Activated CD8-positive, alpha-beta memory T cell treated with anti-CD3 and anti-CD28 coated beads for 1 hour (primary cell): Measurements from ENCODE around the gene AQP1.

Source experiments
- DNase-seq, 2 donors: peaks; one replicate each; pipeline ENCODE4 v3.0.0-alpha.2; 2020; ENCODE audit warnings: low read depth in 1 of 2; ENCODE audit errors: extremely low read depth in 1 of 2

Gene AQP1

DNA sequence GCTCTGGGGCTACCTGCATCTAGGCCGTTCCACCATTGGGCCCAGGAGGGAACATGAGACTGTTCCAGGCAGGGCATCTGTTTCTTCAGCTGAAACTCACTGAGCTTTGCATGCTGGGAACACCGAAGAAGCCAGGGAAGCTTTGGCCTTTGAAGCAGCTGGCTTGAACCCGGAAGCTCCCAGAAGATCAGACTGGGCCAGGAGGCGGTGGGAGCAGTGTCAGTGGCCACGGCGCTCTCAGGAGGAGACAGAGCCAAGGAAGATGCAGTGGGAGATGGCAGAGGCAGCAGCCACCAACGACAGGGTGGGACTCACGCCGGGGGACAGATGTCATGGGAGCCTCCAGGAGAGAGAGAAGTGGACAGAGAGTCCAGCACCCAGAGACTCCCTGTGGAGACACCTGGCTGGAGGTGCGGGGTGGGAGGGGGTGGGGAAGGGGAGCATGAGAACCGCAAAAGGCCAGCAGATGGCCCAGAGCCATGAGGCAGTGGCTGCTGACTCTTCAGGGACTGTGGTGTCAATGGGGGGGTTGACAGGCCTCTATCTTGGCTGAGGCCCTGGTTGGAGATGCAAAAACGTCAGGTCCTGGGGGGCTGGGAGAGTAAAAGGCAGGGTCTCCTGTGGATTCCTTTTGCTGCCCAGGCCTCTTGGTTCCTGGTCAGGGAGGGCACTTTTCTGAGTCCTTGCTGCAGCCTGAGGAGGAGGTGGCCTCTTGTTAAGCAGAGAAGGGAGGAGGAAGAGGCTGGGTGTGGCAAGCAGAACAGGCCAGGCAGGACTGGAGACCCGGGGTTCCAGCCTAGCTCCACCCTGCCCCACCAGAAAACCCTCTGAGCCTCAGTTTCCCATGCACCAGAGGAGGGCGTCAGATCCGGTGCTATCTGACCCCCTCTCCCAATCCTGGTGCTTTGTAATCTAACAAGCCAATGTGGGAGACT lies 6.3 kb upstream of the AQP1 start:
- no peak for DNase-seq

DNA sequence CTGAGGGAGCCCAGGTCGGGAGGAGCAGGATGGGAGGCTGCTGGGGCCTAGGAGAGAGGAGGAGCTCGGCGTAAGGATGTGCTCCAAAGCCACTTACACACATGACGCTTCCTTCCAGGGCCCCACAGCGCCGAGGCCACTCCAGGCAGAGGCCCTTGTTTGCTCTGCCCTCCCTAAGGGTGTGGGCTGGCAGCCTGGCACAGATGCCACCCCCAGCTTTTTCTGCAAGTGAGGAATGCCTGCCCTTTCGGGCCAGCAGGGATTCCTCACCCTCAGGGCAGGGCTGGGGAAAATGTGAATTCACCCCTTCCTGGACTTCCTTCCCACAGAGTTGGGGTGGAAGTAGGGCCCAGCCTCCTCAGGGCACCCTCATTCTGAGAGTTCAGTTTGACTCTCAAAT lies 5.6 kb upstream of the AQP1 start:
- DNase-seq = no peak

DNA sequence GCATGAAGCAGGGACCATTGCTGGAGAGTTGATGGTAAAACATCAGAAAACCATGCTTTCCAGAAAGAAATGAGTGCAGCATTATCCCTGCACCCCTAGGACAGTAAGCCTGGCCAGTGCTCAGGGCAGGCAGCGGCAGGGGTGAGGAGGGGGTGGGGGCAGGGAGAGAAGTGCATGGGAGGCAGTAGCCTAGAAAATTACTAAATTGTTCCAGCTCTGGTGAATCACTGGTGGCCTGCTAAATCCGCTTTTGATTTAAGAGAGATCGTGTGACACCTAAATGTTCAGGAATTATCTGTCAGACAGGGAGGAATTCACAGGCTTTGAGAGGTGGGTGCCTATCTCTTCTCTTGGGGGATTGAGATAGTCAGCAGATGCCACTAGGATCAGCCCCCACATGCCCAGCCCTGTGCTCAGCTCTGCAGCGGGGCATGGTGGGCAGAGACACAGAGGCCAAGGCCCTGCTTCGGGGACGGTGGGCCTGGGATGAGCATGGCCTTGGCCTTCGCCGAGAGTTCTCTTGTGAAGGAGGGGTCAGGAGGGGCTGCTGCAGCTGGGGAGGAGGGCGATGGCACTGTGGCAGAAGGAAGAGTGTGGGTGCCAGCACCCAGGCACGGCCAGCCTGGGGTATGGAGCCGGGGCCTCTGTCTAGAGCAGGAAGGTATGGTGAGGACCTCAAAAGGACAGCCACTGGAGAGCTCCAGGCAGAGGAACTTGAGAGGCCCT lies 5.0 kb upstream of the AQP1 start:
- no peak for DNase-seq

DNA sequence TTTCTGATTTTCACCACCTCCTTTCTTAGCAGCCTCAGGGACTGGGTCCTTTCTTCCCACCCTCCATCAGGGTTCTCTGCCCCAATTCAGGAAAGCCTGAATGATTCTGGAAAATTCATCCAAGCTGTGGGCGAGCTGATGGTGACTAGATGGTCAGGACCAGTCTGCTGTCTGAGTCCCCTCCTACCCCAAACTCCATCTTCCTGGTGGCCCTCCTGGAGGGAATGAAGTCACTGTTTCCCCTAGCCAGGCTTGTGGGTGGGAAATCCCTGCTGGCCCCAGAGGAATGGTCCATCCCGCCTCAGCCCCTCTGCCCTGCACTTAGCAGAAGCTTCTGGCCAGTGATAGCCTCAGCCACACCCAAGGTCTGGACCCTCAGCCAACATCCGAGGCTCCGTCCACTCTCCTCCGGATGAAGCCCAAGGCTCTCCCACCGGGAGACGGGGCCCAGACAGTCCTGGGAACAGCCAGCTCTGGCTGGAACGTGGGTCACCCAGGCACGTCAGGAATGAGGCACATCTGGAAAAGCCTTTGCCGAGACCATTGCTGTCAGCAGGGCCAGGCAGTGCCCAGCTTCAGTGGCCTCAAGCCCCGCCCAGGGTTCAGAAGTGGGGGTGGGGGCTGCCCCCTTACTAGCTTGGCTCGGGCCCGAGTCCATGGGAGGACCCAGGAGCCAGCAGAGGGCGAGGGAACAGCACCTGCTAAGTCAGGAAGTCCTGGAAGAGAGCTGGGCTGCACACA lies 4.0 kb upstream of the AQP1 start:
- DNase-seq = no peak

DNA sequence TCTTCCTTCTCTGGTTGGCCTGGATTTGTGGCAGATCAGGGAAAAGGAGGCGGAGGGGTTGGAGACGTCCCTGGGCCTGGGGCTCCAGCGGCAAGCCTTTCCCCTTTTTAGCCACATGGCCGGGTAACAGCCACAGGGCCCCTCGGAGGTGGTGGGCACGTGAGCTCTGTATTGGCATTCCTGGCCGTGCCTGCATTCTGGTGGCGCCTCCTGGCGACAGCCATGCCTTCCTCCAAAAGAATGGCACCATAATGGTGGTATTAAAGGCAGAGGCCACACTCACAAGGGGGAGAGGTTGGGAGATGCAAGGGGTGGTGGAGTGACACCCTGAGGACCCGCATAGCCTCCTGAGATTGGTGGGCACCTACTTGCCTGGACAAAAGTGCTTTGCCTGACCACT lies 3.0 kb upstream of the AQP1 start:
- DNase-seq = no peak

DNA sequence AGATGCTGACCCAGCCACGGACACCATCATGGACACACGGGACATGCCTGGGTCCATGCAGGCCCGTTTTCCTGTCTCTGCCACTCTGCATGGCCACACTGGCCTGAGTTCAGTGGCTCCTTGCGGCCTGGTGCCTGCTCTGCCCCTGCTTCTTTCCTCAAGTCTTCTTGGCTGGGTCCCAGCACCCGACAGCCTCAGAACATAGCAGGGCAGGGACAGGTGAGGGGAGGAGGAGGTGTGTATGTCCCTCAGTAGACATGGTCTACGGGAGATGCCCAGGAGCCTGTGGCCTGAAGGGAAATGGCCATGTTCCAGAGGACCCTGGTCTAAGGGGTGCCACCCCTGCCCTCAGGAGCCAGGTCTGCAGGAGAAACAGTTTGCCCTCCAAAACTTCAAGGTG lies 2.2 kb upstream of the AQP1 start:
- no peak for DNase-seq

DNA sequence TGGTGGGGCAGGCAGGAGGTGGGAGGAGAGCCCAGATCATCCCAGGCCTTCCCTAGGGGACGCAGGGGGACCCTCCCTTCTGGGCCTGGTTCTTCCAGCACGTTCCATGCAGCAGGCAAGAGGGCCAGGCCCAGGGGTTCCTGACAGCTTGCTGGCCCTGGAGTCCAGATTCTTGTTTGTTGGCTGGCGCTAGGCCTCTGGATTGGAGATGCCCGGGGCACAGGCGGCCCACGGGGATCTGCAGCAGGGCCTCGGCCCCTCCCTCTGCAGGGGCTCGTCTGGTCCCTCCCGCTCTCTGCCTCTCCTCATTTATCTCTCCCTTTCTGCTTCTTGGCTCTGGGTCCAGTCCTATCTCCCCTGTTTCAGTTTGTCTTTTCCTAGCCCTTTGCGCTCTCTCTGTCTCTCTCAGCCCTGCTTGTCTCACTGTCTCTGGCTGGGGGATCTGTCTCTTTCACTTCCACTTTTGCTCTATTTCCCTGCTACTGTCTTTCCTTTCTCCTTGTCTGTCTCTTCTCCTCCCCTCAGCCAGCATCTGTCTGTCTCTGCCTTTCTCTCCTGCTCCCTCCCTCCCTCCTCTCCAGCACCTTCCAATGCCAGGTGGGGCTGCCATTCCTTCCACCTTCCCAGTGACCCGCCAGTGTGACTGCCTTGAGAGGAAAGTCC lies 1.1 kb upstream of the AQP1 start:
- no peak for DNase-seq

DNA sequence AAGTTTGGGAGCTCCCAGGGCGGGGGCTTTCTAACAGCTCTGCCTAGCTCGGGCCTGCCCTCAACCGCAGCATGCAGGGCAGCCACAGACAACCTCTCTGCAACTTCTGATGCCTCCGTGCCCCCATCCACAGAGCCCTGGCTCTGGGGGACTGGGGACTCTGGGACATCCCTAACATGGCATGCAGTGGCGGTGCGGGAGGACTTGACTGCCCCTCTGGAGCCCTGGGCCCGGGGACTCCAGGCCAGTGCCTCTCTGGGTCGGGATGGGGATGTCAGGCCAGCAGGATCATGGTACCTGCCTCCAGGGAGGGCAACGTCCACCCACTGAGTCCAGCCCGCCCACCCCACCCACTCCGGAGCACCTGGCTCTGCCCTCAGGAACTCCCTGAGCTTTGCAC lies 520 bp upstream of the AQP1 start:
- no peak for DNase-seq

DNA sequence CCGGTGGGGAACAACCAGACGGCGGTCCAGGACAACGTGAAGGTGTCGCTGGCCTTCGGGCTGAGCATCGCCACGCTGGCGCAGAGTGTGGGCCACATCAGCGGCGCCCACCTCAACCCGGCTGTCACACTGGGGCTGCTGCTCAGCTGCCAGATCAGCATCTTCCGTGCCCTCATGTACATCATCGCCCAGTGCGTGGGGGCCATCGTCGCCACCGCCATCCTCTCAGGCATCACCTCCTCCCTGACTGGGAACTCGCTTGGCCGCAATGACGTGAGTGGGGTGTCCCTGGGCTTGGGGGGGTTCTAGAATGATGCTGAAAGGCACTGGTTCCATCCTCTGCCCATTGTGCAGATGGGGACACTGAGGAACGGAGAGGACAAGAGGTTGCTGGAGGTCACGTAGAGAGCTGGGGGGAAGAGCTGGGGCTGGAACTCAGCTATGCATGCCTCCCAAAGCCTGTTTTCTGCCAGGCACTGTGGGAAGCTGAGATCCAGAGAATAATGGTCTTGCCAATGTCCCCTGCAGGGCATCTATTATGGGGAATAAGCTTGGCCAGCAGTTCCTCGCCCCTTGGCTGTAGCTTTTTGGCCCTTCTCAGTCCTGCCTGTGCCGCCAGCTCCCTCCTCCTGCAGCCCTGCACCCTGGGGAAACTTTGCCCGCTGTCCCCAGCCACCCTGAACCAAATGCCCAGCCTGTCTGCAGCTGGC lies 523 bp downstream of the AQP1 start:
- no peak for DNase-seq

DNA sequence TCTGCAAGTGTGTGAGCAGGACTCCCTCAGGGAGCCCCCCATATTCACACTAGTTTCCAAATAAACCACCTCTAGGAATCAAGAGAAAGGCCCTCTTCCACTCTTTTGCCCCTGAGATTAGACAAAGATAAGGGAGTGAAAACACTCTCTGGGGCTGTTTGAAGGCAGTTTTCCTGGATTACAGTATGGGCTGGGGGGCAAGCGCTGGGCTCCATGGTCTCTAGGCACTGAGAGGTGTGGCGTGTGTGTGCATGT lies 1.0 kb downstream of the AQP1 start:
- no peak for DNase-seq

DNA sequence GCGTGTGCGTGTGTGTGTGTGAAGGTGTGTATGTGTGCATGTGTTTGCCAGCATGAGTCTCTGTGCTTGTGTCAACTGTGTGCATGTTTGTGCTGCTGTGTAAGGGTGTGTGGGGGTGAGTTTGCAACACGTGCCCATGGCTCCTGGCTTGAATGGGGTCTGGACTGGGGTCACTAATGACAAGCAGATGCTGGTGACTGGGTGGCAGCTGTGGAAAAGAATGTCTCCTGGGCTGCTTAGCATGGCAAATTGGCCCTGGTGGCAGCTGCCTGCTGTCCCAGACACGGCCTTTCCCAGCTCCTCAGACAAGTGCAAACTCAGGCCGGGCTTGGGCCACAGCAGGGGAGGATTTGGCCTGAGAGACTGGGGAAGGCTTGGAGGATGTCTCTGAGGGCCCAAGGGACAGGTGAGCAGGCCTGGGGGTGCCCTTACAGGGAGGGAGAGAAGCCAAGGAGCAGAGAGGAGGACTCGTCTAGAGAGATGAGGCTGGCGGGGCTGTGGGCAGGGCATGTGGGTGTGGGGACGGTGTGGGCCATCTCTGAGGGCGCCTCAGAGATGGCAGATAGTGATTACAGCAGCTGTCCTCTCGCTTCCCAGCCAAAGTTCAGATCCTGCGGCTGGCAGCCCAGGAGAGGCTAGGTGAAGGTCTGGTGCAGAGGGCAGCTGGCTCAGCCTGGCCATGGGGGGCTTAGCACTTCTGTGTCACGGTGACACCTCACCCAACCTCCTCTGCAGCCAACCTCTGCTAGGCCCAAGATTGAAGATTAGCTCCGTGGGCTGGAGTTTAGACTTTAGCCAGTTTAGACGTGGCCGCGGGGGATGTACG lies 1.5 kb downstream of the AQP1 start:
- DNase-seq = no peak

DNA sequence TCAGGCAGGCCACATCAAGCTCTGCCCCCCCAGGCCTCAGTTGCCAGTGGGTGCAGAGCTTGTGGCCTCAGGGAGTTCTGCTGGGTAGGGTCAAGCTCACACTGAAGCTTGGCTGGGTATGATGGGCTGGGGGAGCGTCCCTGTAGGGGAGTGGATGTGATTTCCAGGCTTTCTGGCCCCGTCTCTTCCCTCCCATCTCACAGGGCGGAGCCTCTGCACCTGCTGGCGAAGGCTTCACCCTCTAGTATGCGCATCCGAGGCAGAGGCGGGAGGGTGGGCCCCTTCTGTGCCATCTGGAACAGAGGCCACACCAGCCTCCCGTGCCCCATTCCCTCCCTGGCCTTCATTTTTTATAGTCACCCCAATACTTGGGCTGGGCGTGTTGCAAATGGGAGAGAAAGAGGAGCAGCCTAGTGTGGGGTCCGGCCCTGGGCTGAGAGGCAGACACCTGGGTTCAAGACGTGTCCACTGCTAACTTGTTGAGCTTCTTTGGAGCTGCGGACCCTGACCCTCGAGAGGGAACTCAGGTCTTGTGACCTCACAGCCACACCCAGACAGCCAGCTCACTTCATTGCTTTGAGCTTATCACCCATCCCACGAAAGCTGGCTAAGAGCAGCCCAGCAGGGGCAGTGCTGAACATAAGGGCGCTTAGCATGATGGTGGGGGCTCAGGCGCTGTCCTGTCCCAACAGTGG lies 2.3 kb downstream of the AQP1 start:
- DNase-seq = no peak

DNA sequence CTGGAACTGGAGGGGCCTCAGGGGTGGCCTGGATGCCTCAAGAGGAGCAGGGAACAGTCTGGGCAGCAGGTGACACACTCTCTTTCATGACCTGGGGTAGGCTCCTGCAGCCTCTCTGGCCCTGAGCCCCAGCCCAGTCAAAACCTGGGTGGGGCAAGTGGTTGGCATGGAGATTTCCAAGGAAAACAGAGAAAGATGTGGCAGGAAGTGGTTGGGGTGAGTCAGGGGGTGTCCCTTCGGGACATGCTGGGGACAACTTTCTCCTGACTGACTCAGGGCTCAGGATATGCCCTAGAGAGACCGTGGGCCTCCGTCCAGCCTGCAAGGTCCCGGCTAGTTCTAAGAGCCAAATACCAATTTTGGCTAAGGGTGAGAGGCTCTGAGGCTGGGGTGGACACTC lies 2.9 kb downstream of the AQP1 start:
- no peak for DNase-seq

DNA sequence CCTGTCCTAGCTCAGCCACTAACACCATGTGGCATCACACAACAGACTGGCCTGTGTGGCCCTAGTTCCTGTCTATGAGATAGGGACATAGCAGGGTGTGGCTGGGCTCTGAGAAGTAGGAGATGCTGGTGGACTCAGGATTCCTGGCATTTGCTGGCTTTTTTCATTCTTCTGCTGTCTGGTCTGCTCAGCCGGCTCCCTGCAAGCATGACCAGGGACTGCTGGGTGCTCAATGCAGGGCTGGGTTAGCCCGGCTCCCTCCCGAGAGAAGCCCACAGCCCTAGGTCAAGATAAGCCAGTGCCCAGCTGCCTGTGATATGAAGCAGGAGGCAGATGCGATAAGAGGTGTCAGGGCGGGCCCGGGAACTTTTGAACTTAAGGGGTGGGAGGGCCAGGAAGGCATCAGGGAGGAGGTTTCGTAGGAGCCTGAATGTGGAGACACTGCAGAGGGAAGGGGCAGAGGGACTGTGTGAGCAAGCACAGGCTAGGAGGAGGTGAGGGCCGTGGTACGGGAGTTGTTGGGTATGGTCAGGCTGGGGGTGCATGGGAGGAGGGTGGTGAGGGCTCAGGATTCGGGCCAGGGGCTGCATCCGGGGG lies 3.5 kb downstream of the AQP1 start:
- no peak for DNase-seq

DNA sequence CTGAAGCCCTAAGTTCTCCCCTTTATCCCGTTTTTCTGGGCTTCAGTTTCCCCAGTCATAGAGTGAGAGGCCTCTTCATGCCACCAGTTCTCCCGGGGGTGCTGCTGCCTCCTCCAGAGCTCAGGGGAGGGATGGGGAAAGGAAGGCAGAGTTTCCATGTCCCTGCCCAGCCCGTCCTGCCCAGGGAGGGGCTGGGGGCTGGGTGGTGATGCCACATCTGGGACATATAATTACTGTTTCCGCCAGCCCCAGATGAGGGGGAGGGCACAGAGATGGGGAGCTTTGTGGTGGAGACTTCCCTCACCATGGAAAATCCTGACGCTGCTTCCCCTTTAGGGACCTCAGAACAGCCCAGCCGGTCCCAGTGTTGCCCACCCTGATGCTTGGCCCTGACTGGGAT lies 4.1 kb downstream of the AQP1 start:
- no peak for DNase-seq

DNA sequence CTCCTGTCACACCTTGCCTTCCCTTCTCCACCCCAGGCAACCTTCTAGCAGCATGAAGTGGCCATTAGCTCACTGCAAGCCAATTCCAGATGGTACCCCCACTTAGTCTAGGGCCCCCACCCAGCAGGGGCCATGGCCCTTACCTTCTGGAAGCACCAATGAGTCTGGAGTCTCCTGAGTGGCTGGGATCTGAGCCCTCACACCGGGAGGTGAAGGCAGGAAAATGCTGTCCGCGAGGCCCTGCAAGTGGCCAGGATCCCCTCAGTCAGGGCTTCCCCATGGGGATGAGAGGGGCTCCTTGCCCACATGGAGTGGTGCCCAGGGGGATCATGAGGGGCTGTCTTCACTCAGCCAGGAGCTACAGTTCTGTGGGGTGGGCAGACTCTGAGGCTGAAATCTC lies 4.6 kb downstream of the AQP1 start:
- DNase-seq = no peak

DNA sequence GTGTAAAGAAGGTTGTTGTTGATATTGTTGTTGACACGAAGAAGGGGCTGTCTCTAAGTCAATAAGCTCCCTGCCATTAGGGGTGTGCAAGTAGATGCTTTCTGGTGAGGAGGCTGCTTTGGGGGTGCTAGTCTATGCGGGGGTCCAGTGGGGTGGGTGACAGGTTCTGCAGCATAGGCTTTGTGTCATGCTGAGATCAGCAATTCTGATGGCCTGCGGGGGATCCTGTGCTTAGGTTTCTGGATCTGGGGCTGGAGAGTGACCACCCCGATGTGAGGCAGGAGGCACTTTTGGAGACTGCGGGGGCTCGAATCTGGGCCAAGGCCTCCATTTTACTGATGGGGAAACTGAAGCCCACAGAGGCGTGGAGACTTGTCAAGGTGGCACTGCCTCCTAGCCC lies 5.1 kb downstream of the AQP1 start:
- no peak for DNase-seq

DNA sequence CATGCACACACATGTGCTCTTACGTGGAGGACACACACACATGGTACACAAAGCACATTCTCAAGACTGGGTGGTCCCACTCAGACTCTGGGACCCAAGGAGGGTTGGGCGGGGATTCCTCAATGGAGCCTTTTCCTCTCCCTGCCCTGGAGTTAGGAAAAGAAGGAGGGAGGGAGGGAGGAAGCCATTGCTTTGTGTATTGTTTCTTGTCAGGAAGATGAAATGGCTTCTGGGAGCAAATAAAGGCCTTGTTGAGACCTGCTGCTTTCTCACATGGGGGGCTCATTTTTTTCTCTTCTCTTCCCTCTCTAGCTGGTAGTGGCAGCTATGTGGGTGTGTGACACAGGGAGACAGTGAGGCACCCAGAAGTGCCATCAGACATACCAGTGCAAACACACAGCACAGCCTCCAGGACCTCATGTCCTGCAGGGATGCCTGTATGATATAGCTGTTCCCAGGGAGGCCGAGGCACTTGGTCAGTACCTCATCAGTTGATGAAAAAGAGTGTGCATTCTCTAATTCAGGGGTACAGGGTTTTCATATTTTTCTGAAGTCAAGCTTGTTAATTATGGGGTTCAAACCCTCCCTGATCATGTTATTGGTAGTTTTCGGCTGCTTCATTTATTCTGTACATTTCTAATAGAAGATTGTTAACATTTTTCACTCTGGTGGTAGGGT lies 5.7 kb downstream of the AQP1 start:
- DNase-seq = no peak
